SK-N-SH treated with all-trans-retinoic acid at 6 μM for 48 hours (cell line): ENCODE data around the gene GRAMD2B.
A peak's percentile ranks its signal among the peaks of the same experiment; 100 is the strongest.

Experiments used
- ATAC-seq: fragments of 200-7000 bp; cut with Tn5 transposase; 3 replicates; pipeline ENCODE4 v1.9.1; 2020; ENCODE audit warnings: mild to moderate bottlenecking, moderate library complexity
- ARNTL ChIP-seq: fragments of 450-650 bp; formaldehyde crosslinking; IDR thresholded peaks from 2 replicates; pipeline ENCODE4 v1.5.0; 2020; ENCODE audit warnings: low read depth, mild to moderate bottlenecking, moderate library complexity, borderline replicate concordance
- BACH2 ChIP-seq: fragments of 250-450 bp; sonication (Bioruptor Pico); IDR thresholded peaks from 2 replicates; pipeline ENCODE4 v1.9.0; 2021; ENCODE audit warnings: mild to moderate bottlenecking, borderline replicate concordance
- ESRRG ChIP-seq: fragments of 250-450 bp; sonication (Bioruptor Pico); IDR thresholded peaks from 2 replicates; pipeline ENCODE4 v1.6.1; 2021; ENCODE audit warnings: mild to moderate bottlenecking
- GLIS3 ChIP-seq: fragments of 250-450 bp; sonication (Bioruptor Pico); IDR thresholded peaks from 2 replicates; pipeline ENCODE4 v1.5.0; 2020; ENCODE audit warnings: mild to moderate bottlenecking, moderate library complexity
- ISL1 ChIP-seq: fragments of 250-450 bp; sonication (Bioruptor Pico); IDR thresholded peaks from 2 replicates; pipeline ENCODE4 v2.1.2; 2022; ENCODE audit warnings: mild to moderate bottlenecking, moderate library complexity
- OSR1 ChIP-seq: fragments of 250-450 bp; sonication (Bioruptor Pico); IDR thresholded peaks from 2 replicates; pipeline ENCODE4 v1.8.0; 2022; ENCODE audit warnings: moderate library complexity, mild to moderate bottlenecking, inconsistent platforms
- PPARA ChIP-seq: fragments of 250-450 bp; sonication (Bioruptor Pico); IDR thresholded peaks from 2 replicates; pipeline ENCODE4 v1.5.0; 2020; ENCODE audit warnings: mild to moderate bottlenecking, borderline replicate concordance
- RARB ChIP-seq: fragments of 250-450 bp; sonication (Bioruptor Pico); IDR thresholded peaks from 2 replicates; pipeline ENCODE4 v1.8.0; 2021; ENCODE audit warnings: mild to moderate bottlenecking, moderate library complexity
- TCF4 ChIP-seq: fragments of 250-450 bp; sonication (Bioruptor Pico); IDR thresholded peaks from 2 replicates; pipeline ENCODE4 v1.8.0; 2021; ENCODE audit warnings: mild to moderate bottlenecking, moderate library complexity, borderline replicate concordance
- TOX ChIP-seq: fragments of 250-450 bp; sonication (Bioruptor Pico); IDR thresholded peaks from 2 replicates; pipeline ENCODE4 v1.8.0; 2021; ENCODE audit warnings: mild to moderate bottlenecking, moderate library complexity, borderline replicate concordance
- ZC3H10 ChIP-seq: fragments of 250-450 bp; sonication (Bioruptor Pico); IDR thresholded peaks from 2 replicates; pipeline ENCODE4 v1.5.1; 2021; ENCODE audit warnings: mild to moderate bottlenecking, moderate library complexity
- ZFP3 ChIP-seq: fragments of 250-450 bp; sonication (Bioruptor Pico); IDR thresholded peaks from 2 replicates; pipeline ENCODE4 v1.5.0; 2020; ENCODE audit warnings: mild to moderate bottlenecking, moderate library complexity
- ZNF70 ChIP-seq: fragments of 450-650 bp; formaldehyde crosslinking; IDR thresholded peaks from 2 replicates; pipeline ENCODE4 v1.5.0; 2020; ENCODE audit warnings: mild to moderate bottlenecking, moderate library complexity
- ZNF8 ChIP-seq: fragments of 450-650 bp; formaldehyde crosslinking; IDR thresholded peaks from 2 replicates; pipeline ENCODE4 v1.5.0; 2020; ENCODE audit warnings: mild to moderate bottlenecking, moderate library complexity
- TF ChIP-seq, protein P1 (sequence below): fragments of 250-450 bp; sonication (Bioruptor Pico); IDR thresholded peaks from 2 replicates; pipeline ENCODE4 v1.8.0; 2020; ENCODE audit warnings: mild to moderate bottlenecking, moderate library complexity, borderline replicate concordance
- TF ChIP-seq, protein P2 (sequence below): fragments of 250-450 bp; sonication (Bioruptor Pico); IDR thresholded peaks from 2 replicates; pipeline ENCODE4 v1.8.0; 2021; ENCODE audit warnings: low read depth, mild to moderate bottlenecking, moderate library complexity, borderline replicate concordance
- TF ChIP-seq, protein P3 (sequence below): fragments of 250-450 bp; sonication (Bioruptor Pico); IDR thresholded peaks from 2 replicates; pipeline ENCODE4 v1.5.1; 2020; ENCODE audit warnings: low read depth, mild to moderate bottlenecking, moderate library complexity
- TF ChIP-seq, protein P4 (sequence below): fragments of 250-450 bp; sonication (Bioruptor Pico); IDR thresholded peaks from 2 replicates; pipeline ENCODE4 v1.5.1; 2021; ENCODE audit warnings: mild to moderate bottlenecking, moderate library complexity
- TF ChIP-seq, protein P5 (sequence below): fragments of 250-450 bp; sonication (Bioruptor Pico); IDR thresholded peaks from 2 replicates; pipeline ENCODE4 v1.5.0; 2020; ENCODE audit warnings: mild to moderate bottlenecking, moderate library complexity

GRAMD2B gene

DNA sequence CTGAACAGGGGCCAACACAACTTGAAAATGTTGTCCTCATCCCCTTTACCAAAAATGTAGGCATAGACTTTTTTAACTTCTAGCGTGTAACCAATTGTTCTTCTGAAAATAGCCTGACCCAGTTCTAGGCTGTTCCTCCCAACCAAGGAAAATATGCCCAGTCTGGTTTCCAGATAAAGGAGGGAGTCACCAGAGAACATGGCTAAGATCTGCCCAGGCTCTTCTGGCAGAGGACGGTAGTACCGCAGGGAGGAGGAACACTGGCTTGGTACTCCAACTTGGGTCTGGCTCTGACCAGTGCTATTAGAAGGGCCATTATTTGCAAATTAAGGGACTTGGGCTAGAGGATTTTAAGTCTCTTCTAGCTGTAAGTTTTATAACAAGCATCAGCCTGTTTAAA, 63.1 kb downstream of the GRAMD2B start:
- no peak for ATAC-seq
- TF ChIP-seq ESRRG (CRISPR knock-in tag) (no peak), ARNTL (CRISPR knock-in tag) (no peak), RARB (CRISPR knock-in tag) (no peak), TCF4 (no peak), ZFP3 (no peak), ISL1 (CRISPR knock-in tag) (no peak)
- TF ChIP-seq, protein P1, sequence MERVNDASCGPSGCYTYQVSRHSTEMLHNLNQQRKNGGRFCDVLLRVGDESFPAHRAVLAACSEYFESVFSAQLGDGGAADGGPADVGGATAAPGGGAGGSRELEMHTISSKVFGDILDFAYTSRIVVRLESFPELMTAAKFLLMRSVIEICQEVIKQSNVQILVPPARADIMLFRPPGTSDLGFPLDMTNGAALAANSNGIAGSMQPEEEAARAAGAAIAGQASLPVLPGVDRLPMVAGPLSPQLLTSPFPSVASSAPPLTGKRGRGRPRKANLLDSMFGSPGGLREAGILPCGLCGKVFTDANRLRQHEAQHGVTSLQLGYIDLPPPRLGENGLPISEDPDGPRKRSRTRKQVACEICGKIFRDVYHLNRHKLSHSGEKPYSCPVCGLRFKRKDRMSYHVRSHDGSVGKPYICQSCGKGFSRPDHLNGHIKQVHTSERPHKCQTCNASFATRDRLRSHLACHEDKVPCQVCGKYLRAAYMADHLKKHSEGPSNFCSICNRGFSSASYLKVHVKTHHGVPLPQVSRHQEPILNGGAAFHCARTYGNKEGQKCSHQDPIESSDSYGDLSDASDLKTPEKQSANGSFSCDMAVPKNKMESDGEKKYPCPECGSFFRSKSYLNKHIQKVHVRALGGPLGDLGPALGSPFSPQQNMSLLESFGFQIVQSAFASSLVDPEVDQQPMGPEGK = no peak
- TF ChIP-seq, protein P2, sequence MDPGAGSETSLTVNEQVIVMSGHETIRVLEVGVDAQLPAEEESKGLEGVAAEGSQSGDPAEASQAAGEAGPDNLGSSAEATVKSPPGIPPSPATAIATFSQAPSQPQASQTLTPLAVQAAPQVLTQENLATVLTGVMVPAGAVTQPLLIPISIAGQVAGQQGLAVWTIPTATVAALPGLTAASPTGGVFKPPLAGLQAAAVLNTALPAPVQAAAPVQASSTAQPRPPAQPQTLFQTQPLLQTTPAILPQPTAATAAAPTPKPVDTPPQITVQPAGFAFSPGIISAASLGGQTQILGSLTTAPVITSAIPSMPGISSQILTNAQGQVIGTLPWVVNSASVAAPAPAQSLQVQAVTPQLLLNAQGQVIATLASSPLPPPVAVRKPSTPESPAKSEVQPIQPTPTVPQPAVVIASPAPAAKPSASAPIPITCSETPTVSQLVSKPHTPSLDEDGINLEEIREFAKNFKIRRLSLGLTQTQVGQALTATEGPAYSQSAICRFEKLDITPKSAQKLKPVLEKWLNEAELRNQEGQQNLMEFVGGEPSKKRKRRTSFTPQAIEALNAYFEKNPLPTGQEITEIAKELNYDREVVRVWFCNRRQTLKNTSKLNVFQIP (CRISPR knock-in tag) = no peak

DNA sequence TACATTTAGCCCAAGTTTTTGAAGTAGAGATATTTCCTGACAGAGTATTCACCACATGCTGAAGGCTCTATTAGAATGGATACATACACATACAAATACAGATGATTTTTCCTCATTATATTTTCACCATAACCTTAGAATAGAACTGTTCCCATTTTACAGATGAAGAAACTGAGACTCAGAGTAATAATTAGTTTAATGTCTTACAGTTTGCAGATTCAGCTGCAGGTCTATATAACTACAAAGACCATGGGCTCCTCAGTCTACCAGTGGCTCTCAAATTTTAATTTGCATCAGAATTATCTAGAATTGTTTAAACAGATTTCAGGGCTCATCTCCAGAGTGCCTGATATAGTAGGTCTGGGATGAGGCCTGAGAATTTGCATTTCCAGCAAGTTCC, 64.4 kb downstream of the GRAMD2B start:
- TF ChIP-seq ESRRG (CRISPR knock-in tag) = no peak
- ATAC-seq = no peak

DNA sequence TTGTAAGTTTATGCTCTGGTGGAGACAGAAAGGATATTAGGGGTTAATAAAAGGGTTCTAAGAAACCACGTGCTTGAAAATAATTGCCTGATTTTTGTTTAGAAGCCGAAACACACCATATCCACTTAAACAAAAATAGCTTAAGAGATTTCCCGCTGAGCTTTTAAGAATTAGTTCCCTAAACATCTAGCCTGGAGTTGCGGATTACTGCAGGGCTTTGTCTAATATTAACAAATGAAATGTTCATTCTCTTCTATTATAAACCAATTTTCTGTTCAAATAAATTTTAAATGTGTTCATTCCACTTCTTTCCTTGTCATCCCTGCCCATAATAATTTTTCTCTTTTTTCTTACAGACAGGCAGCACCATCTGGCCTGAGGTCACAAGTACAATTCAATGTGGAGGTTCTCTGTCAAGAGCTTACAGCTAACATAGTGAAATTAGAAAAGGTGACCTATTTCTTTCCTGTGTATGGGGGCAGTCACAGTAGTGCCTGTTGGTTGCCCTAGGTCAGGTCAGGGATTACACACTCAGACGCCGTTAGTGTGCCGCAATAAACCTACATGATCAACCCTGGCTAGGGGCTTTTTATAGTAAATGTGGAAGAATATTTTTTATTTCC, 65.3 kb downstream of the GRAMD2B start:
- ATAC-seq = no peak

DNA sequence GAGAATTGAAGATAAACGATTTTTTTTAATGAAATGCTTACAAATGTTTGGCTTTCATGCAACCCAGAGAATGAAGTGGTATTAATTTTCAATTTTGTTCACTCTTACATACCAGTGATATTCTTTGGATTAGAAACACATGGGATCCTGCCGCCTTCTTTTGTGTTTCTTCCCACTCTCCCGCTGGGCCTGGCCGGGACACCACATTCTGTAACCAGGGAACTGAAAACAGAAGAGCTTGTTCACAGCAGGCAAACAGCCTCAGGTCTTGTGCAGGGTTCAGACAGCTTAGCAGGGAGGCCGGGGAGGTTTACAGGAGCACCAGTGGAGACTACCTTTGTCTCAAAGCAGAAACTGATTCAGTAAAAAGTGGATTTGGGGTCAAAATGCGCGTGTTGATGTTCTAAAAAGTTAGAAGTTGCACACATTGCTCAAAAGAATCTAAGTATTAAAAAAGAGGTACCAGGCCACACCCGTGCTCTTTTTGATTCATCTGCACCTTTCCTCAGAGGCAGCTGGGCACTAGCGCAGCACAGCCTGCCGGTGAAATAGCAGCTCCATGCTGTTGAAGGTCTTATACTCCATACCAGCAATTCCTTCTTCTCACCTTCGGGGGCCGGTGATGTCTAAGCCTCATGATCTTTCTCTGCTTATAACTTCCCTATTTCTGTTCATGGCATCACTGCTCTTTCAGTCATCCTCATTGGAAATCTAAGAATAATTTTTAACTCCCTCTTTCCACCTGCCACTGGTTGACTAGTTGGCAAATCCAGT, 67.1 kb downstream of the GRAMD2B start:
- ATAC-seq = peak; percentile 89
- TF ChIP-seq, protein P3, sequence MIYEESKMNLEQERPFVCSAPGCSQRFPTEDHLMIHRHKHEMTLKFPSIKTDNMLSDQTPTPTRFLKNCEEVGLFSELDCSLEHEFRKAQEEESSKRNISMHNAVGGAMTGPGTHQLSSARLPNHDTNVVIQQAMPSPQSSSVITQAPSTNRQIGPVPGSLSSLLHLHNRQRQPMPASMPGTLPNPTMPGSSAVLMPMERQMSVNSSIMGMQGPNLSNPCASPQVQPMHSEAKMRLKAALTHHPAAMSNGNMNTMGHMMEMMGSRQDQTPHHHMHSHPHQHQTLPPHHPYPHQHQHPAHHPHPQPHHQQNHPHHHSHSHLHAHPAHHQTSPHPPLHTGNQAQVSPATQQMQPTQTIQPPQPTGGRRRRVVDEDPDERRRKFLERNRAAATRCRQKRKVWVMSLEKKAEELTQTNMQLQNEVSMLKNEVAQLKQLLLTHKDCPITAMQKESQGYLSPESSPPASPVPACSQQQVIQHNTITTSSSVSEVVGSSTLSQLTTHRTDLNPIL (CRISPR knock-in tag) = no peak
- TF ChIP-seq RARB (CRISPR knock-in tag) (no peak), ISL1 (CRISPR knock-in tag) (no peak), TCF4 (no peak), ZNF8 (CRISPR knock-in tag) (no peak), ZNF70 (no peak), TOX (CRISPR knock-in tag) (no peak), ZFP3 (no peak), PPARA (CRISPR knock-in tag) (no peak), GLIS3 (CRISPR knock-in tag) (no peak), BACH2 (CRISPR knock-in tag) (no peak), OSR1 (no peak), ZC3H10 (CRISPR knock-in tag) (no peak)
- TF ChIP-seq, protein P4, sequence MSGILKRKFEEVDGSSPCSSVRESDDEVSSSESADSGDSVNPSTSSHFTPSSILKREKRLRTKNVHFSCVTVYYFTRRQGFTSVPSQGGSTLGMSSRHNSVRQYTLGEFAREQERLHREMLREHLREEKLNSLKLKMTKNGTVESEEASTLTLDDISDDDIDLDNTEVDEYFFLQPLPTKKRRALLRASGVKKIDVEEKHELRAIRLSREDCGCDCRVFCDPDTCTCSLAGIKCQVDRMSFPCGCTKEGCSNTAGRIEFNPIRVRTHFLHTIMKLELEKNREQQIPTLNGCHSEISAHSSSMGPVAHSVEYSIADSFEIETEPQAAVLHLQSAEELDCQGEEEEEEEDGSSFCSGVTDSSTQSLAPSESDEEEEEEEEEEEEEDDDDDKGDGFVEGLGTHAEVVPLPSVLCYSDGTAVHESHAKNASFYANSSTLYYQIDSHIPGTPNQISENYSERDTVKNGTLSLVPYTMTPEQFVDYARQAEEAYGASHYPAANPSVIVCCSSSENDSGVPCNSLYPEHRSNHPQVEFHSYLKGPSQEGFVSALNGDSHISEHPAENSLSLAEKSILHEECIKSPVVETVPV (CRISPR knock-in tag) = no peak
- TF ChIP-seq, all 23 proteins: peak for 0

More for the DNA sequence above, 65.3 kb downstream of the GRAMD2B start:
- TF ChIP-seq, protein P5, sequence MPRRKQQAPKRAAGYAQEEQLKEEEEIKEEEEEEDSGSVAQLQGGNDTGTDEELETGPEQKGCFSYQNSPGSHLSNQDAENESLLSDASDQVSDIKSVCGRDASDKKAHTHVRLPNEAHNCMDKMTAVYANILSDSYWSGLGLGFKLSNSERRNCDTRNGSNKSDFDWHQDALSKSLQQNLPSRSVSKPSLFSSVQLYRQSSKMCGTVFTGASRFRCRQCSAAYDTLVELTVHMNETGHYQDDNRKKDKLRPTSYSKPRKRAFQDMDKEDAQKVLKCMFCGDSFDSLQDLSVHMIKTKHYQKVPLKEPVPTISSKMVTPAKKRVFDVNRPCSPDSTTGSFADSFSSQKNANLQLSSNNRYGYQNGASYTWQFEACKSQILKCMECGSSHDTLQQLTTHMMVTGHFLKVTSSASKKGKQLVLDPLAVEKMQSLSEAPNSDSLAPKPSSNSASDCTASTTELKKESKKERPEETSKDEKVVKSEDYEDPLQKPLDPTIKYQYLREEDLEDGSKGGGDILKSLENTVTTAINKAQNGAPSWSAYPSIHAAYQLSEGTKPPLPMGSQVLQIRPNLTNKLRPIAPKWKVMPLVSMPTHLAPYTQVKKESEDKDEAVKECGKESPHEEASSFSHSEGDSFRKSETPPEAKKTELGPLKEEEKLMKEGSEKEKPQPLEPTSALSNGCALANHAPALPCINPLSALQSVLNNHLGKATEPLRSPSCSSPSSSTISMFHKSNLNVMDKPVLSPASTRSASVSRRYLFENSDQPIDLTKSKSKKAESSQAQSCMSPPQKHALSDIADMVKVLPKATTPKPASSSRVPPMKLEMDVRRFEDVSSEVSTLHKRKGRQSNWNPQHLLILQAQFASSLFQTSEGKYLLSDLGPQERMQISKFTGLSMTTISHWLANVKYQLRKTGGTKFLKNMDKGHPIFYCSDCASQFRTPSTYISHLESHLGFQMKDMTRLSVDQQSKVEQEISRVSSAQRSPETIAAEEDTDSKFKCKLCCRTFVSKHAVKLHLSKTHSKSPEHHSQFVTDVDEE (CRISPR knock-in tag) = no peak
